HG02798 (cell line): ENCODE data around the gene KCNQ5.

ENCODE experiments used
- ATAC-seq: cut with Tn5 transposase; IDR thresholded peaks from one replicate; pipeline ENCODE4 v1.9.1; 2021; ENCODE audit warnings: mild to moderate bottlenecking; ENCODE audit not compliant: unreplicated experiment, poor library complexity

The KCNQ5 gene

GRCh38 chr6:73030791-73031782 is 409.2 kb downstream of the KCNQ5 start:
- no peak for ATAC-seq

GRCh38 chr6:73032586-73032985 is 410.7 kb downstream of the KCNQ5 start:
- ATAC-seq, result no peak

- no peak for ATAC-seq
These were observed 414.8 kb downstream of the KCNQ5 start for GRCh38 chr6:73036689-73037088.

GRCh38 chr6:73041051-73041450 is 419.2 kb downstream of the KCNQ5 start:
- no peak for ATAC-seq

- no peak for ATAC-seq
These were observed 421.0 kb downstream of the KCNQ5 start for GRCh38 chr6:73042892-73043291.

GRCh38 chr6:73043446-73043845 is 421.6 kb downstream of the KCNQ5 start:
- ATAC-seq, result no peak

GRCh38 chr6:73045609-73046008 is 423.7 kb downstream of the KCNQ5 start:
- no peak for ATAC-seq

- ATAC-seq, result no peak
These were observed 425.9 kb downstream of the KCNQ5 start for GRCh38 chr6:73047801-73048200.

GRCh38 chr6:73049971-73050594 is 428.2 kb downstream of the KCNQ5 start:
- ATAC-seq, result no peak

- no peak for ATAC-seq
These were observed 428.8 kb downstream of the KCNQ5 start for GRCh38 chr6:73050706-73051105.

GRCh38 chr6:73051147-73051546 is 429.3 kb downstream of the KCNQ5 start:
- ATAC-seq, result no peak

GRCh38 chr6:73054958-73055357 is 433.1 kb downstream of the KCNQ5 start:
- ATAC-seq, result no peak

GRCh38 chr6:73058736-73059135 is 436.9 kb downstream of the KCNQ5 start:
- no peak for ATAC-seq

- ATAC-seq, result no peak
These were observed 440.3 kb downstream of the KCNQ5 start for GRCh38 chr6:73062130-73062529.

- no peak for ATAC-seq
These were observed 441.0 kb downstream of the KCNQ5 start for GRCh38 chr6:73062837-73063236.

- no peak for ATAC-seq
These were observed 442.4 kb downstream of the KCNQ5 start for GRCh38 chr6:73064266-73064665.

- ATAC-seq, result no peak
These were observed 451.4 kb downstream of the KCNQ5 start for GRCh38 chr6:73073238-73073637.

- no peak for ATAC-seq
These were observed 452.3 kb downstream of the KCNQ5 start for GRCh38 chr6:73074175-73074574.

GRCh38 chr6:73076211-73076954 is 454.5 kb downstream of the KCNQ5 start:
- ATAC-seq, result no peak

- no peak for ATAC-seq
These were observed 456.5 kb downstream of the KCNQ5 start for GRCh38 chr6:73078333-73078862.
